ENCODE measurements around the gene DNM1L.

The DNM1L gene

DNA sequence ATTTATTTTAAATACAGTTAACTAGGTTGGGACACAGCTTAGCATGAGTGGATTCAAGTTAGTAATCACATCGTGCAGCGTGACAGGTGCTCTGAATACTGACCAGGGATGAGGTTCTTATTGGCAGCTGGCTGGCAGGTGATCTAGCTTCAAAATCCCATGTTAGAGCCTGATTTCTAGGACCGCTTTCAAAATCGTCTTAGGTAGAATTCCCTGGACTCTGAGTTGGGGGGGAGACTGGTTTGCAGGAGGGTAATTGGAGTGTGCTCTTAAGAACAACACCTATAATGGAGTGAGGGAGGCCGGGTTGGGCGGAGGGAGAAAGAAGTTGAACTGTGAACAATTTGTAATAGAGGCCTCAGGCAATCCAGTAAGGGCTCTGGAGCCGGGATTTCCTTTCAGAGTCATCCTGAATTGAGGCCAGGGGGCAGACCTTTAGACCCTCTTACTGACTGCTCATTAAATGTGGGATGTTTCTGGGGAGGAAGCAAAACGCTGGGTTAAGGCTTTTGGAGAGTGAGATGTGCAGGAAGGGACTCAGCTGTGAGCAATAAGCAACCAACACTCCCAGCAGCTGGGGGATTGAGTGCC, 77.5 kb downstream of the DNM1L start:
- peak; percentile 34 for DNase-seq (ENCODE audit: low read depth)

DNA sequence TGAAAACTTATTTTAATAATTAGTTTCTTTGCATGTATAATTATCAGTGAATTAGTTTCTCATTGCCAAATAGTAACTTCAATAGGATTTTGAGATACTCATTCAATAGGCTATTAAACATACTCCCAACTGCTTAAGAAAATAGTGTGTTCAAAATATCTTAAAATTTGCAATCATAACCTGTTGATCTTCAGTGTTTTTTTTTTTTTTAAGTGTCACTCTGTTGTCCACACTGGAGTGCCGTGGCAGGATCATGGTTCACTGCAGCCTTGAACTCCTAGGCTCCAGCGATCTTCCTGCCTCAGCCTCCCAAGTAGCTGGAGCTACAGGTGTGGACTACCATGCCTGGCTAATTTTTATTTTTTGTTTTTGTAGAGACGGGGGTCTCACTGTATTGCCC, 78.1 kb downstream of the DNM1L start:
- no peak for DNase-seq (ENCODE audit: low read depth)

DNA sequence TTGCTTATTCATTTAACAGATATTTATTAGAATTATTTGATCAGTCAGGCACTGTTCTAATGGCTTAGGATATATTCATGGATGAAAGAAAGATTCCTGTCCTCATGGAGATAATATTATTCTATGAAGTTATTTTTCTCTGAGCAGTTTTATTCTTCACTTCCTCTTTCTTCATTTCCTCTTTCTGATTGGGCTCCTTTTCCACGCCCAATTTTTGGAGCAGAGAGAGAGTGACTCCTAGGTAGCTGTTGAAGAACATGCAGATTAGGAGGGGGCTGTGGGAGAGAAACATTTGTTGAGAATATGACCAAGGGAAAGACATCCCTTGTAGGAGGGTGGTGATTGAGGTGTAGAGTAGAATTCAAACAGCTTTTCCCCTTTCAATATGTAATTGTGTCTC, 82.6 kb downstream of the DNM1L start:
- DNase-seq (ENCODE audit: low read depth), result no peak

DNA sequence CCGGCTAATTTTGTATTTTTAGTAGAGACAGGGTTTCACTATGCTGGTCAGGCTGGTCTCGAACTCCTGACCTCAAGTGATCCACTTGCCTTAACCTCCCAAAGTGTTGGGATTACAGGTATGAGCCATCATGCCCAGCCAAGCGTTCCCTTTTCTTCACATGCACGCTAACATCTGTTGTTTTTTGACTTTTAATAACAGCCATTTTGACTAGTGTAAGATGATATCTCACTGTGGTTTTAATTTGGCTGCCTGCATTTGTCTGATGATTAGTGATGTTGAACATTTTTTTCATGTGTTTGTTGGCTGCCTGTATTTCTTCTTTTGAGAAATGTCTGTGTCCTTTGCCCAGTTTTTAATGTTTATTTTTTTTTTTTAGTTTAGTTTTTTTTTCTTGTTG, 86.8 kb downstream of the DNM1L start:
- no peak for DNase-seq (ENCODE audit: low read depth)

DNA sequence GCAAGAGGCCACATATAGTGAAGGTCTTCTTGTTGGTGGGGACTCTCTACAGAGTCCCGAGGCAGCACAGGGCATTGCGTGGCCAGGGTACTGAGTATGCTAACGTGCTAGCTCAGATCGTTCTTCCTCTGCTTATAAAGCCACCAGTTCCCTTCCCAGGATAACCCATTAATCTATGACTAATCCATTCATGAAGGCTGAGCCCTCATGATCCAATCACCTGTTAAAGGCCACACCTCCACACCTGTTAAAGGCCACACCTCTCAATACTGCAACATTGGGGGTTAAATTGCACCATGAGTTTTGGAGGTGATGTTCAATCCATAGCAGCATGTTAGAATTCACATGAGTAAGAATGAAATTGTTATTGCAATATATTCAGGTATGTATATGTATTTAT, 89.4 kb downstream of the DNM1L start:
- no peak for DNase-seq (ENCODE audit: low read depth)

DNA sequence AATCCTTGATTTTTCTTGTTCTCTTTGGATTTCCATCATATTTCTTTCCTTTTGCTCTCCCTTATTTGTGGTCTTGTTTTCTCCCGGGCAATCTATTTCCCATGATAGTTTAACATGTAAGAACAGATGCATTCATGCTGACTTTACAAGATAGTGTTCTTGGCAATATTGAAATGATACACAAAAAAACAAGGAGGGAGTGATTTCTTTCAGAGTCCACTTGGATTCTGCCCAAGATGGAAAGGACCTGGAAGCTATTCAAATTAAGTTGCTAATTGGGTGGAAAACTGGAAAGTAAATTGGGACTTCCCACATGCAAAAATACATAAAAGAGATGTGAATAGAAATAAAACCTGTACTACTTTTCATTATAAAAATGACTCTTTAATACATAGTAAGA, 91.0 kb downstream of the DNM1L start:
- DNase-seq (ENCODE audit: low read depth), result no peak

DNA sequence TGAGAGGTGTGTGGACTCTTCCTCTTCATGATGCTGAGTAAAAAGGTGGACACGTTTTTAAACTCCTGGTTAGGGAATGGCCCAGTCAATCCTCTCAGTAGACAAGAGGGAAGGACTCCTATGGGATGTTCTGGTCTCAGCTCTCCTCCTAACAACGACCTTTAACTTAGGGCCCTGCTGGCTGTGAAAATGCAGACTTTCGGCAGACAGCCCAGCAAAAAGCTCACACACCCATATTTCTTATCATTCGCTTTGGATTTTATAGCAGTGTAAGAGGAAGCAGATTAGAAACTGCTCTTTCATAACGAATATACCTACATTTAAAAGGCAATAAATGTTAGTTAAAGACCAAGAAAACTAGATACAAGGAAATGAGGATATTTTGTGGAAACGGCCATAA, 94.6 kb downstream of the DNM1L start:
- DNase-seq (ENCODE audit: low read depth), result no peak

DNA sequence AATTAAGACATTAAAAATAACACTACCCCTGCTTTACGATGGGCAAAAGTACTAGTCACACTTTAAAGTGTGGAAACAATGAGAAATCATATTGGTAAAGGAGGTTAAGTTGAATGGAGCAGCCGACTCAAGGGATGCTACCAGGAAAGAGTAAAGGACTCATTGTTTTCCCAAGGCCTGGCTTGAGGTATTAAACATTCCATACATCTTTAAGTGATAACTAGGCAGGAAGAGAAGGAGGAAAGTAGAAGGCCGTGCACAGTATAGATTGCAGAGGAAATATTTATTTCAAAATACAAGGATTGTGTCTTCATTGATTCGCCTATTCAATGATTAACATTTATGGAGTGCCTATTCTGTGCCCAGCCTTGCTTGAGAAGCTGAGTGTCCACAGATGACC, 97.2 kb downstream of the DNM1L start:
- no peak for DNase-seq (ENCODE audit: low read depth)

DNA sequence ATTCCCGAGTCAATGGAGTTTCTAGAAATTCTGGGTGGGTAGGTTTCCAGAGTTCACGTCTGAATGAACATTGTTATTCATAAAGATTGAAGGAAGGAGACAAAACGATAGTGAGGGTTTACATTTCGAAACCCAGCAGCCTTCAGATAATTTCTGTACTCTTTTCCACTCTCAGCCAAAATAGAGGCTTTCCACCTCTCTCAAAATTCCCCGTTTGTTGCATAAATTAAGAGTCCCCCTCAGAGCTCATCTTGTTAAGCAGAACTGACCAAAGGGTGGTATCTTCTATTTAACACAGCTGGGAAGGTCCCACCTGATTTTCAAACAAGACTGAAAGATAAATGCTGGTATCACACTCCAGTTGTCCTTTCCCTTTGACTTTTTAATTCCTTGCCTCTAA, 98.1 kb downstream of the DNM1L start:
- DNase-seq (ENCODE audit: low read depth), result no peak

DNA sequence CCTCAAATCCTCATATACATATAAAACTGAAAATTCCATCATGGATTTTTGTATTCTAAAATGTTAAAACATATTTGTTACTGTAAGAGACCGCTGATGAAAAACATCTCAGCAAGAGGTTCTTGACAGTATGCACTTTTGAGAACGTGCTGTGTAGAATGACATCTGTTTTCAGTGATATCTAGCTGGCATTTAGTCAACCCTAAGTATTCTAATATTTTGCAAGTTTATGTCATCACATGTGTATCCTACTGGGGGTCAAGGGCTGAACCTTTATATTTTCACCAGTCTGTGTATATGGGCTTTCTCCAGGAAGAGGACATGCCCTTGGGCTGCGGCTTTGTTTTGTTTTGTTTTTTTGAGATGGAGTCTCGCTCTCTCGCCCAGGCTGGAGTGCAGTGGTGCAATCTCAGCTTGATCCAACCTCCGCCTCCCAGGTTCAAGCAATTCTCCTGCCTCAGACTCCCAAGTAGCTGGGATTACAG, 98.6 kb downstream of the DNM1L start:
- DNase-seq (ENCODE audit: low read depth), result no peak

DNA sequence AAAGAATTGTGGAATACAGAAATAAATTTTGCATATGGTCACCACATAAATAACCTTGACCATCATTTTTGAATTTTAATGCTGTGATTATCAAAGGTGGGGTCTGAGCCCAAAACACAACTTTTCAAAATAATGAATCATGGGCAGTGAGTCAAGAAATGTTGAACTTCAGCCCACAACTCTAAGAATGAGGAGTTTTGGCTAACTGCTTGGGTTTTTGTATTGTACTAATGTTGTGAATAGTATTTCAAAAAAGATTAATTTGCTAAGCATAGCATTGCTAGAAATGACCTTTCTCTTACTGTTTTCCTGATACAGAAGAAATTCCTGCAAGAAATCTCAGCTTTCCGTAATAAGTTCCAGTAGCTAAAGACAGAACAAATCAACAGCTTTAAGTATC, 101.0 kb downstream of the DNM1L start:
- peak; percentile 35 for DNase-seq (ENCODE audit: low read depth)

DNA sequence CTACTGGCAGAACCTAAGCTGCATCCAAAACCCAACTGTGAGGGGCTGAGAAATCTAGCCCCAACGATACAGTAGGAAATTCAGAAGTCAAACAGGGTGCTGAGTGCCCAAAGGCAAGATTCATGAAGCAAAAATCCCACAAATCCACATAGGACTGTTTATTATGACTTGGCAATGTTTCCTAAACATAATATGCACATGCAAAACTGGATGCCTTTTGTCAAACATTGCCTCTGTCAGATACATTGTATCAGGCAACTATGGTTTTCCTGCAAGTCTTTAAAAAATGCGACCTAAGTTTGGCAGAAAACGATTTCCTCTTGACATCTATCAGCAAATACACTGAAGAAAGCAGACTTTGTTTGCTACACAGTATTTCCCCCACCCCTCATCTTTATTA, 103.9 kb downstream of the DNM1L start:
- no peak for DNase-seq (ENCODE audit: low read depth)

DNA sequence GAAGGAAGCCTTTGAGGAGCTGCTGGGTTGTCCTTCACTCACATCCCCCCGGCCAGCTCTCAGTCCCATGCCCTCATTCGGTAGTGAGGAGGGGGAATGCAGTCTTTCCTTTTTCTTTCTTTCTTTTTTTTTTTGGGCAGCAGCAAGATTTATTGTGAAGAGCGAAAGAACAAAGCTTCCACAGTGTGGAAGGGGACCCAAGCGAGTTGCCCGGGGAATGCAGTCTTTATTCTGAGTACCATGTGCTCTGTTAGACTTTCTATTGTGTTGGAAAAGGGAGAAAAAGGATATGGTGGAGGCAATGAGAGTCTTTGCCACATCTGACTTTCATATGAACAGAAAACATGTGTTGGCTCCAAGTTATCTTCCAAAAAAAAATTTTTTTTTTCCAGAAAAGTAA, 106.5 kb downstream of the DNM1L start:
- no peak for DNase-seq (ENCODE audit: low read depth)

DNA sequence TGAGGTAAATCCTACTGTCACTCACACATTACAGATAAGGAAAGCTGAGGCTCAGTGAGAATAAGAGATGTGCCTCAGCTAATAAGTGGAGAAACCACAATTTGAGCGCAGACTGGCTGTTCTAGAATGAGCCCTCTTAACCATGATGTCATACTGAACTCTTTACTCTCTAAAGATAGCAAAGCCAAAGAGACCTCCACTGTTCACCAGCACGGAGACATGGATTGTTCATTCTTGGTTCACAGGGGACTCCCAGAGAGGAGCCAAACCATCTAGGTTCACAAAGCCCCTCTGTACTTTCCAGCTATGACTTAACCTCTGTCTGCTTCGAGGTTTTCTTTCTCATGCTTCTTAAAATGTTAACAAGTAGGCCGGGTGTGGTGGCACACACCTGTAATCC, 109.3 kb downstream of the DNM1L start:
- no peak for DNase-seq (ENCODE audit: low read depth)

DNA sequence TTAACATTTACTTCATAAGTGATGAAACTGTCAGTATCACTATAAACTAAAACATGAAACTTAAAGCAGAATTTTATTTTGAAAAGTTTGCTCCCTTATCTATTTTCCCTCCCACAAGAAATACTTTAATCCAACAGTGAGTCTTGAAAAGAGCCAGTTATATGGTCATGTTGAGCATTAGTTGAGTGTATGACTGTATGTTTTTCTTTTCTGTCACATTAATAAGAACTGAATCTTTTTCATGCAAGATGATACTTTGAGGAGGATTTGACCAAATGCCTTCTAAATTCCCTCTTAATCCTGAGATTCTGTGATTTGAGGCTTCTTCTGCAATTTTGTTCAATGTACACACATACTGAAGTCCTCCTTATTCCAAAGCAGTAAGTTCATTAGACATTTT, 110.3 kb downstream of the DNM1L start:
- DNase-seq (ENCODE audit: low read depth), result no peak

DNA sequence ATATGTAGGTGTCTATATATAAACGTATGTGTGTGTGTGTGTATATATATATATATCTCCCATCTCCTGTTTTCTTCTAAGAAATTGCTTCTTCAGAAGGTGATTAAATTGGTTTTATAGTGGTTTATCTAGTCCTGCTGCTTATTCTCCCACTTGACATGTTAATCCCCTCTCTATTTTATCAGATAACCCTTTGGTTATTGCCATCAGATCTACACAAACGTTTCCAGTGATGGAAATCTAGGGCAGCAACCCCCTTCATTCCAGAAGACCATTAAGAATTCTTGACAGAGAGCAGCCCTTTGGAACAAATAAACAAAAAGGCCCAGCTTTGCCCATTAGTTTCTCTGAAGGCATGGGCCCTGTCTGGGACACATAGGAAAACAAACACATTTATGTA, 110.8 kb downstream of the DNM1L start:
- no peak for DNase-seq (ENCODE audit: low read depth)

DNA sequence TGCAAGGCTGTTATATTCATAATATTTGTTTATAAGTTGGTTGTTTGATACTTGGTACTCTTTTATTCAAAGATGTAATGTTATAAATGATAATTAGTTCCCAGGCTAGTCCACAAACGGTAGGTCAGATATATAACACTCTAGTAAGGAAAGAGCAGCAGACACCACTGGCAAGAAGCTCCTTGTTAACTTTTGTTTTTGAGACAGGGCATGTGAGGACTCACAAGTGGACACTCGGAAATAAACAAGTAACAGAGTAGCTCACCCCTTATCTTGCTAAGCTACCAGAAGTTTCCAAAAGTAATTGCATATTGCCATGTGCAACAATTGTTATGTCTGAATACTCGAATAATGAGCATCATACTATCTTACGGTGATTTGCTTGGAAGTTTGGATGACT, 115.2 kb downstream of the DNM1L start:
- DNase-seq (ENCODE audit: low read depth), result no peak
